ENCODE measurements around the gene RGS21. TPM values are rescaled to one million over a fixed set of nuclear protein-coding genes. Genes with fewer than 3 reads are reported as not detected.

RGS21 gene
- polyA plus RNA-seq, 1 of the 3 experiments (the other 2 are of a cell fraction): not detected

- Histone ChIP-seq H3K27ac (ENCODE audit: low read depth in 2 of 2, low read length in 1 of 2) (no peak overlapping the region), H4K20me1 (ENCODE audit: insufficient read depth) (no peaks in the 10 kb centered on the region), H3K9me3 (no peaks in the 10 kb centered on the region), H3K4me1 (ENCODE audit: control insufficient read depth in 1 of 2, insufficient read depth in 2 of 2, low read depth in 1 of 2, low read length in 1 of 2) (no peaks in the 10 kb centered on the region; a peak in 1 of 4 replicates), H3F3A (replicated peaks; ENCODE audit: insufficient read depth) (no peaks in the 10 kb centered on the region), H3K79me2 (ENCODE audit: insufficient read depth) (no peaks in the 10 kb centered on the region), H3K4me2 (no peak overlapping the region), H3K4me3 (ENCODE audit: low read depth in 2 of 2, low read length in 1 of 2) (no peak overlapping the region), H2AFZ (ENCODE audit: low read depth) (no peak overlapping the region), H3K9me2 (no peaks in the 10 kb centered on the region), H3K36me3 (replicated peaks in 1 of 2; ENCODE audit: control insufficient read depth in 1 of 2, insufficient read depth in 2 of 2, low read length in 1 of 2) (no peaks in the 10 kb centered on the region), H3K27me3 (ENCODE audit: insufficient read depth) (no peaks in the 10 kb centered on the region), H3K9ac (no peak overlapping the region)
- POLR2A ChIA-PET: no interaction called here
- 21% methylated on average over 6 of the region's 6 CpGs for WGBS (ENCODE audit: low lambda C conversion rate)
- DNase-seq: no peak
- no peak for TF ChIP-seq NRF1 (IDR thresholded peaks at IDR 0.05; ENCODE audit: low read depth, low read length)
- TF ChIP-seq IRF3 (IDR thresholded peaks at IDR 0.05; ENCODE audit: low read depth, low read length): no peak
- TF ChIP-seq POLR2AphosphoS5 (IDR thresholded peaks at IDR 0.05; ENCODE audit: low read depth, low read length): no peak
- TF ChIP-seq GATA2 (CRISPR knock-in tag; IDR thresholded peaks at IDR 0.05): no peak
- TF ChIP-seq, protein P1, sequence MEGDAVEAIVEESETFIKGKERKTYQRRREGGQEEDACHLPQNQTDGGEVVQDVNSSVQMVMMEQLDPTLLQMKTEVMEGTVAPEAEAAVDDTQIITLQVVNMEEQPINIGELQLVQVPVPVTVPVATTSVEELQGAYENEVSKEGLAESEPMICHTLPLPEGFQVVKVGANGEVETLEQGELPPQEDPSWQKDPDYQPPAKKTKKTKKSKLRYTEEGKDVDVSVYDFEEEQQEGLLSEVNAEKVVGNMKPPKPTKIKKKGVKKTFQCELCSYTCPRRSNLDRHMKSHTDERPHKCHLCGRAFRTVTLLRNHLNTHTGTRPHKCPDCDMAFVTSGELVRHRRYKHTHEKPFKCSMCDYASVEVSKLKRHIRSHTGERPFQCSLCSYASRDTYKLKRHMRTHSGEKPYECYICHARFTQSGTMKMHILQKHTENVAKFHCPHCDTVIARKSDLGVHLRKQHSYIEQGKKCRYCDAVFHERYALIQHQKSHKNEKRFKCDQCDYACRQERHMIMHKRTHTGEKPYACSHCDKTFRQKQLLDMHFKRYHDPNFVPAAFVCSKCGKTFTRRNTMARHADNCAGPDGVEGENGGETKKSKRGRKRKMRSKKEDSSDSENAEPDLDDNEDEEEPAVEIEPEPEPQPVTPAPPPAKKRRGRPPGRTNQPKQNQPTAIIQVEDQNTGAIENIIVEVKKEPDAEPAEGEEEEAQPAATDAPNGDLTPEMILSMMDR (IDR thresholded peaks at IDR 0.05): no peak
- TF ChIP-seq YY1 (IDR thresholded peaks at IDR 0.05; ENCODE audit: low read depth): no peak
- TF ChIP-seq, protein P2, sequence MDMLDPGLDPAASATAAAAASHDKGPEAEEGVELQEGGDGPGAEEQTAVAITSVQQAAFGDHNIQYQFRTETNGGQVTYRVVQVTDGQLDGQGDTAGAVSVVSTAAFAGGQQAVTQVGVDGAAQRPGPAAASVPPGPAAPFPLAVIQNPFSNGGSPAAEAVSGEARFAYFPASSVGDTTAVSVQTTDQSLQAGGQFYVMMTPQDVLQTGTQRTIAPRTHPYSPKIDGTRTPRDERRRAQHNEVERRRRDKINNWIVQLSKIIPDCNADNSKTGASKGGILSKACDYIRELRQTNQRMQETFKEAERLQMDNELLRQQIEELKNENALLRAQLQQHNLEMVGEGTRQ (IDR thresholded peaks at IDR 0.05; ENCODE audit: borderline replicate concordance, low read depth, low read length): no peak
- no peak for TF ChIP-seq MXI1 (IDR thresholded peaks at IDR 0.05; ENCODE audit: low read depth, low read length)
- TF ChIP-seq FOXJ3 (CRISPR knock-in tag; IDR thresholded peaks at IDR 0.05): no peak
- TF ChIP-seq RAD21 (IDR thresholded peaks at IDR 0.05; ENCODE audit: low read length): no peak
- TF ChIP-seq PBX3 (IDR thresholded peaks at IDR 0.05): no peak
- TF ChIP-seq JUND (IDR thresholded peaks at IDR 0.05): no peak
- no peak for TF ChIP-seq RFX5 (IDR thresholded peaks at IDR 0.05; ENCODE audit: low read length)
- no peak for TF ChIP-seq TAF1 (IDR thresholded peaks at IDR 0.05; ENCODE audit: borderline replicate concordance, low read depth, low read length)
- no peak for TF ChIP-seq EP300 (IDR thresholded peaks at IDR 0.05; ENCODE audit: borderline replicate concordance in 1 of 2, low read depth in 1 of 2, low read length in 1 of 2)
- TF ChIP-seq, protein P3, sequence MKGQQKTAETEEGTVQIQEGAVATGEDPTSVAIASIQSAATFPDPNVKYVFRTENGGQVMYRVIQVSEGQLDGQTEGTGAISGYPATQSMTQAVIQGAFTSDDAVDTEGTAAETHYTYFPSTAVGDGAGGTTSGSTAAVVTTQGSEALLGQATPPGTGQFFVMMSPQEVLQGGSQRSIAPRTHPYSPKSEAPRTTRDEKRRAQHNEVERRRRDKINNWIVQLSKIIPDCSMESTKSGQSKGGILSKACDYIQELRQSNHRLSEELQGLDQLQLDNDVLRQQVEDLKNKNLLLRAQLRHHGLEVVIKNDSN (IDR thresholded peaks at IDR 0.05; ENCODE audit: borderline replicate concordance, low read depth): no peak
- no peak for TF ChIP-seq RXRA (IDR thresholded peaks at IDR 0.05; ENCODE audit: borderline replicate concordance, low read depth)
- CTCF ChIA-PET: interaction anchor here (0.7 kb wide), 1 partner anchor 13 kb away, joined by 3 read pairs; no protein-coding TSS in a partner anchor
Measured at GRCh38 chr1:192342842-192343241, 26.1 kb downstream of the RGS21 start.

Measured in SK-N-SH (cell line).